Stimulated activated CD8-positive, alpha-beta memory T cell treated with anti-CD3 and anti-CD28 coated beads, Interleukin-4, amount 100 ng/mL, for 1 hour (primary cell): ENCODE results near the gene MCTP2.

ENCODE experiments used
- DNase-seq, 2 donors: peaks; one replicate each; pipeline ENCODE4 v3.0.0-alpha.2; 2020; ENCODE audit warnings: low read depth in 2 of 2, low spot score in 1 of 2

Gene MCTP2

DNA sequence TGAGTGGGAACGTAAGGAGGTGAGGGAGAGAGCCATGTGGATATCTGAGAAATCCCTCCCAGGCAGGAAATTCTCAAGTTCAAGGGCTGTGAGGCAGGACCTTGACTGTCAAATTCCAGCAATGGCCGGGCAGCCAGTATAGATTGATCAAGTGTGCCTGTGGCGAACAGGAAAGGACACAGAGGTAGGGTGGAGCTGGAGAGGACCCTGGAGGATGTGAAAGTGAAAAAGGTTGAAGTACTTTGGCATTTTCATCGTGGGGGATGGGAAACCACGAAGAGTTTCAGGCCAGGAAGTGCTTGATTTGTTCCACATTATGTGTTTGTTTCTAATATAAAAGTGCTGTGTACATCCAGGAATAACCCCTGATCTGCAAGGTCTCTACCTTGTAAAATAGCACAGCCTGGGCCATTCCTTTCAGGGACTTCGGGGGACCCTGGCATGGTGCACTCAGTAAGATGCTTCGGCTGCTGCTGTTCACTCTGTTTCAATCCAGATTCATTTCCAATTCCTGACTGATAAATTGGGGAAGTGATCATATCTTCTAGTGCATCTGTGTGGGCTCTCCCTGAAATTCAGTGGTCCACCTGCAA lies 156.6 kb downstream of the MCTP2 start:
- no peak for DNase-seq

DNA sequence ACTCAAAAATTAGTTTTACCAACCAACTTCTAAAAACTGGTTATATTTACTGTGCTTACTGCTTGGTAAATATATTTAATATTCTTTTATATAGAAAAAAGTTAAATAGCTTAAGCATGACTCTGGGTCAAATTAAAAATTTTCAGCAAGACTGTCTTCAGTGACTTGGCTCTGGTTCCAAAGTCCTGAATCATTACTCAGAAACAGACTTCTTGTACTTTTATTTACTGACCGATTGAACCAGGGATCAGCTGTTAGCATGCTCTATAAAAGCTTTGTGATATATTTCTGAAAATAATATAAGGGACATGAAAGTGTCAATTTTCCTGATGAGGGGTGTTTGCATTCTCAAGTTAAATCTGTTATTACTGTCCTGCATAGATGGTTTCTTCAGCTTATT lies 164.3 kb downstream of the MCTP2 start:
- DNase-seq, result no peak

DNA sequence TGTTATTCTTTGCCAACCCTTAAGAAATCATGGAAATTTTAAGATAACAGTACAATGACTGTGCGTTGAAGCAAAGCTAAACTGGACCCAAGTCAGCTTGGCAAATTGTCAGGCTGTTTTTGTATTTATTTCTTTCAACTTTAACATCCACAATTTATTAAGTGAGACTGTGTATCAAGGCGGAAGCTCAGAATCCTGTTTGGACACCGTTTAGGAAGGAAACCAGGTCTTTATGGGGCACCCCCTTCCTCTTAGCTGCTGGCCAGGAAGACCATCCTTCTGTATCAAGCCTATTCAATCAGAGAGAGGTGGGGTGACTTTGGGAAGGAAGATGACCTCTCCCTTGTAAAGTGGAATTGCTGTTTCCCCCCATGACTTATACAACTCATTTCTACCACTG lies 166.0 kb downstream of the MCTP2 start:
- DNase-seq, result no peak

DNA sequence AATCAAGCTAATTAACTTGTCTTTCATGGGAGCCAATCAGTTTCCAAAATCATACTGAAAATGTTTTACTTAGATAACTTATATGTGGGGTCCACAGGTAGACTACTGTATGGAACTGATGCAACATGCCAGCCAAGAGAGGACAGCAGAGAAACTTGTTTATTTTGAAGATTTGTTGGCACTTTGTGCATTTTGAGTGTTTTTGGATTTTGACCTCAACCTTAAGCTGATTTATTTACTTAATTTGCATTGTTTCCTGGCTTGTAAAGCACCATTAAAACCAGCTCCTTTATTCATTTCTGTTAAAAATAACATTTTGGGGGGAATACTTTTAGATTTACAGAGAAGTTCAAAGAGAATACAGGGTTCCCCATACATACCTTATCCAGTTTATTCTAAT lies 166.6 kb downstream of the MCTP2 start:
- no peak for DNase-seq

DNA sequence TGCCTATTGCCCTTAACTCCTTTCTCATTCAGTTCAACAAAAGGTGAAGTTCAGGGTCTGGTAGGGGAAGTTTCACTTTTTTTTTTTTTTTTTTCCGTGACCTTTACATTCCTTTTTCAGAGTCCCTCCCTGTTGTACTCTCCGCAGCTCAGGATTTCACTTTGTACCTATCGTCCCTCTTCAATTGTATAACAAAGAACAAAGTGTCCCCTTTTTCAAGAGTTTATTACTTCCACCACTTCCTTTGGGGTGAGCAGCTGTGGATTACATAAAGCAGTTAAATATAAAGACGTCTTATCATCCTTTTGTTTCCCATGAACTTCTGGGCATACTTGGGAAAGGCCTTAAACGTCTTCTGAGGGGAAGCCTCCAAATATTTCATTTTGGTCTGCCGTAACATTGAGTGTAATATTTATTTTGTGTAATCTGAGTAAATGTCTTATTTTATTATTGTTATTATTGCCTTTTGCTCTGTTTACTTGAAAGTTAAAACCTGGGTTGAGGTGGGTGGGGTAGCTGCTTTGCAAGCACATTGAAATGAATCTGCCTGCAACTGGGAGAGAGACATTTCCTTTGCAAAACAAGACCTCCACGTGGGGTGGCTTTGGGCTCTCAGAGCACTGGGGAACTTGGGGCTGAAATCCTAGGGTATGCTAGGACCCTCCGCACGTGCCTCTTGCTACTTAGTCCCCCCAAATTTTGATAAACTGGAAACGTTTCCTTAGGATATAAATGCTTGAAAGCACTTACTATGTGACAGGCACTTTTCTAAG lies 169.4 kb downstream of the MCTP2 start:
- no peak for DNase-seq

DNA sequence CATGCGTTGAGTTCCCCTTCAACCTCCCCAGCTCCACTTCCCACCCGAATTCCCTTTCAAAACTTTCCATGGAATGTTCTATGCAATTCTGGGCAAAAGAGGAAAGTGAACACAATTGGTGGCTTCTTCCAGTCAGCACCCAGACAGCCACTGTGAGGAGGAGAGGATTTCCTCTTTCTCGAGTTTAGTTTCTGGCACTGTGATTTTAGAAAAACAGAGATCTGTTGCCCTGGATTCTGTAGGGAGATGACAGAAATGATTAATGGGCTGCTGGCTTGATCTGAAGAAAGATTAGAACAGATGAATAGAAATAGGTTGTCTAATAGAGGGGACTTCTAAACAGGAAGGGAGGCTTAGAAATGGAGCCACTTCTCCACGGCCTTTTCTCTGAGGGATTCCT lies 172.0 kb downstream of the MCTP2 start:
- DNase-seq, result no peak

DNA sequence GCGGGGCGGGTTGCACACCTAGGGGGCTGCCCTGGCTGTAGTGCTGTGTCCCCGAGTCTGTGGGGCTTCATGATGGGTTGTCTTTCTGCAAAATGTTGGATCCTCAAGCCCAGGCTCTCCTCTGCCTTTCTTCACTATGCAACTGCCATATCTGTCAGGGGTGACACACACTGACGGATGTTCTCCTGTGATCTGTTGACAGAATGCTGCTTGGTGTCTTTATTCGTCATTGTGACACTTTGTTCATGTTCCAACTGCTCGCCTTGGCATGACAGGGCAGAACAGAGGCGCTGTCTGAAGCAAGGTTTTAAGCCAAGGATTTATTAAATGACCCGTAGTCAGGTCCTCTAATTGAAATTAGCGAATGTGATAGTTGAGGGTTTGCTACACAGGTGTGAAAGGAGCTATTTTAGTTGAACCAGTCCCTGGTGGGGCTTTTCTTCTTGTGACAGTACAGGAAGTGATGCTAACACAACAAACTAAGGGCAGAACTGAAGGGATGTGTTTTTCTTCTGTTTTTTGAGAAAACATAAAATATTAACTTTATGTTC lies 173.4 kb downstream of the MCTP2 start:
- no peak for DNase-seq

DNA sequence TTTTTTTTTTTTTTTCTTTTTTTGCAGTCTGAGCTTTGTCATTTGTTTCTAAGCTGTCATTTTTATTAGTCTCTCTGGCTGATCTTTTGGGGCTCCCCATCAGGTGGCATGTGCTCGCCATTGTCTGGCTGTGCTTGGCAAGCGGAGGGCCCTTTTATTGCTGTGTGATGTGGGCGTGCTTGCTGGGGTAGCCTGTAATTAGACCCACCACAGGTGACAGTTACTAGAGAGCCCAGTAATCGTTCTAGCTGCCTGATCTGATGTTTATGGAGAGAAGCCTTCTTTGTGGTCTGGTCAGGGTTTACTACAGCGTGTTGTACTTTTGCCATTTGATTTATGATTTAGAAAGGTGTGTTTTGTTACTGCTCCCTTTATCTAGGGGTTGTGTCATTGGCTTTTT lies 179.9 kb downstream of the MCTP2 start:
- DNase-seq, result no peak

DNA sequence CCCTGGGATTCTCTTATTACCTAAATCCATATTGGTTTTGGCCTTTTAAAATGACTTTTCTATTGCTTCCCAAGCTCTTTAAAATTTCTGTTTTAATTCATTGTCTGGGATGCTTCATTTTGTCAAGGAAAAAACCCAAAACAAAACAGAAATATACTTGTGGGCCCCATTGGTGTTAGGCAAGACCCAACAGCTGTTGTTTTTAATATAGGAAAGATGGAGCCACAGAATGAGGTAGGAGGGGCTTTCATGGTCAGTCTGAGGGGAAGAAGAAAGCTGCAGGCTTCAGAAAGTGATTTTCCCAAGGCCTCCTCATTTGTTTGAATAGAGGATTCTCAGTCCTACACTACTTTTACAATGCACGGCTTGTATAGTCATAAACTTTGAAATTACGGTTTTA lies 180.5 kb downstream of the MCTP2 start:
- DNase-seq, result no peak

DNA sequence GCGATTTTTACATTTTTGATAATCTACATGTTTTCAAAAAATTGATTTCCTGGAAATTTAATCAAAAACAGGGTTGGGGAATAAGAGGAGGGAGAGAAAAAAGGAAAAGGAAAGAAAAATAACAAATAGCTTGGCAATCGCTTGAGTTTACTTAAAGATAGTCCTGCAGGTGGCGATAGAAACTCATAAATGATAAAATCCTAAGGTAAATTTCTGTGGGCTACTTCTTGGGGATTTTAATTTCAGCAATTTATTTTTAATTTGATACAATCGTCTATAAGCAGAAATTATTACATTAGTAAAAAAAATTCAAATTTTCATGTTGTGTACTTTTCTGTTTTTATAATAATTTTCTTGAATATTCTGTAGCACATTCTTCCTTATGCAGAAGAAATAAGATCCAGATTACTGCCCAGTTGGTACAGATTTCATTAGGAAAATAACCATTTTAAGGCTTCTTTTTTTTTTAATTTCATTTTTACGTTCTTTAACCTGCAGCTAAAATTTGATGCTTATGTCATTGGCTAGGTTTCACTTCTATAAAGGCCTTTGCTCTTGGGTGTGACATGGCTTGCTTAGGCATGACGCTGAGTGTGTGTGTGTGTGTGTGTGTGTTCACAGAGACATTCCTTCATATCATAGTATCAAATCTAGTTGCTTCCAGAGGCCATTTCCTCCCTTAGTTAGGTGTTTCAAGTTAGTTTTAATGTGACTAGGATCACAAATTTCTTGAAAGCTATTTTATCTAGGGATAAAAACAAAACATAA lies 181.8 kb downstream of the MCTP2 start:
- no peak for DNase-seq

DNA sequence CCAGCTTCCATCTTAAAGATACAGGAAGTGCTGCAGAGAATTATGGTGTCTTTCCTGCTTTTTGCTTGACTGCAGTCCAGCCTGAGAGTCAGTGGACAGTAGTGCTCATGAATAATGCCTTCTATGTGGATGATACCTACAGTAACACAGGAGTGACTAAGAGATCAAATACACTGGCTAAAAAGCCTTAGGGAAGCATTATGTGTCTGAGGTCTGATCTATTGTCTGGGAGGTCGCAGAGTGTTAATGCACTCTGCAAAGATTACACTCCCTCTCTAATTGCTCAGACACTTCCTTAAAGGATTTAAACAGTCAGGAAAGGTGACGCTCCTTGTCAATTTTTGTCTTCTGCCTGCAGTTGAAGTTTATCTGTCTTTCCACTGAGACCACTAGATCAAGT lies 183.6 kb downstream of the MCTP2 start:
- DNase-seq, result no peak

DNA sequence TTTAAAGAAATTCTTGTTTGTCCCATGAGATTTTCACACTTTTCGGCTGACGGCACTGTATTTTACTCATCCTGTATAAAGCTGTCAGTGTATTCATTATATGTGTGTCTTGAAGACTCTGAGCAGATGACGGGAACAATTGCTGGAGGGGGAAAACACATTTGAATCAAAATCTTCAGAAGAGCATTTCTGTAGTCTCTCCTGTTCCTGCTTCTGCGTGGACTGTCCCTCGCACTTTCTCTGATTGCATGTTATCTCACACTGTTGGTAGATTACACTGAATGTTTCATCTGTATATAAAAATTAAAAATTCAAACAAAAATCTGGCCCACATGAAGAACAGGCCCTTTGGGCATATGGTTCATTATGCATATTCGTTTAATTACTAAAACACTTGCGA lies 184.9 kb downstream of the MCTP2 start:
- DNase-seq, result no peak

DNA sequence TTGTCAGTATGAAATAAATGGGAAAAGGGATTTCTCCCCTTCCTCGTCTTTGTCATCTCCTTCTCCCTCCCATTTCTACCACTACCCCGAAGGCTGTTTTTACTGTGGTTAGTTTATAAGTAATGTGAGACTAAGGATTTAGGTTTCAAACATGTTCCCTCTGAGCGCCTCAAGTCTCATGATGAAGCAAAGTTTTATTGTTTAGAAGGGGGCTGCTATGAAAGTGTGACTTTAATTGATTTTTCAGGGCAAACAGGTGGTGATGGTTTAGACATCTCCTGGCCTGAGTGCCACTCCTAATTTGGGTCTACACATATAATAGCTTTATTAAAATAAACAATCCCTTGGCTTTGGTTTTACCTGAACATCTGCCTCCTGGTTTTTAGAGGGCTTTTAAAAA lies 185.5 kb downstream of the MCTP2 start:
- no peak for DNase-seq

DNA sequence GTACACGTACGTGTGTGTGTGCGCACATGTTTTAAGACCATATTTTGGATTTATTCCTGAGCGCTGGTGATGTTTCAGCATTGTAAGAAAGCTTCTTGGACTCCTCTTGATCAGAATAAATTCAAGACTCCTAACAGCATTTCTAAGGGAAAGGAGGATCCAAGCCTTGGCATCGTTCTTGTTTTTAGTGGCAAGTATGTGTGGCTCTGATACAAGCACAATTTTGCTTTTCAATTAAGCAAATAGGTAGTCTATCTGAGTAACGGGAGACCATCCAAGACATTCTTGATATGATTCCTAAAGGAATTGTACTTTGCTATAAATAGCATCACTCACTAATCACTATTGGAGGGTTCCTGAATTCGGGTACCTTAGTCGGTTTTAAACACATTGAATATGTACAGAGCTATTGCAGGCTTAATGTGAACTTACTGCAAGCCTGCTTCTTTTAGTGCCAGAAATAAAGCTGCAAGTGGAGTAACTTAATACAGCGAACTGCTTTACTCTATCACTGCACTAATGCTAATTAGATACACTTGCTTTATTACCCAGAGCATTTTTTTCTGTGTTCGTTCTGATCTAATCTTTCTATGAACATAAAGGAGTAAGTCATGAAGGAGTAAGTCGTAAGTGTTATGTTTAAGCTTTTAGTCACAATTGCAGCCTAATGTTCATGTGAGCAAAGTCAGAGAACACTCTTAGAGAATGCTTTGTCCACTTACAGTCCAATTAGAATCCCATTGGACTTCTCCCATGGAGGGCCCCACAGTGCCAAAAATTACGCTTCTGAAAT lies 186.3 kb downstream of the MCTP2 start:
- no peak for DNase-seq

DNA sequence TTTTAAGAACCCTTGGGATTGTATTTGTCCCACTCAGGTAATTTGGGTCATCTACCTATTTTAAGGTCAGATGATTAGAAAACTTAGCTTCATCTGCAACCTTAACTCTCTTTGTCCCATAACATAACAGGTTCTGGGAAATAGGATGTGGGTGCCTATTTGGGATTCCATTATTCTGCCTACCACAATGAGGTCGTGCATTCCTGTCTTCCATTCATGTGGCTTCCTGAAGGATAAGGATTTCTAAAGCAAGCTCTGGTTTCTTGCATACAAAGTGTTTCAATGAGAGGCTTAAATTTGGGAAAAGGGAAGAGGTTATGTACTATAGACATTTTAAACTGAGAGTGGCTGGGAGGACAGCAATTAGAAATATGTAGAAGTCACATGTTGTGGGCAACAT lies 190.3 kb downstream of the MCTP2 start:
- no peak for DNase-seq

DNA sequence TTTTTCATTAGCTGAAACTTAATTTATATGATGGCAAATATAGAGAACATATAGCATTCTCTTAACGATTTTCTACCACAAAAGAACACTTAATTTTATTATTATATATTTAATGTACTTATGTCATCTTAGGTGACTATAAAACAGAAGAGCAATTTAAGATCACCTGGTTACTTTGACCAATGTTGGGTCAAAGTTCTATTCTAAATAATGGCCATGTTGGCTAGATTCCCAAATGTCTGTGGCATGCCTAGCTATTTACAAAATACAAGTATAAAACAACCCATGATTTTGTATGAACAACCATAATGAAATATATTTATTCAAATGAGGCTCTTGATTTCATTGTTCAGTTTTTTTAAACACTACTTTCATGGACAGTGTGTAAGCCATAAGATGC lies 200.9 kb downstream of the MCTP2 start:
- DNase-seq, result no peak

DNA sequence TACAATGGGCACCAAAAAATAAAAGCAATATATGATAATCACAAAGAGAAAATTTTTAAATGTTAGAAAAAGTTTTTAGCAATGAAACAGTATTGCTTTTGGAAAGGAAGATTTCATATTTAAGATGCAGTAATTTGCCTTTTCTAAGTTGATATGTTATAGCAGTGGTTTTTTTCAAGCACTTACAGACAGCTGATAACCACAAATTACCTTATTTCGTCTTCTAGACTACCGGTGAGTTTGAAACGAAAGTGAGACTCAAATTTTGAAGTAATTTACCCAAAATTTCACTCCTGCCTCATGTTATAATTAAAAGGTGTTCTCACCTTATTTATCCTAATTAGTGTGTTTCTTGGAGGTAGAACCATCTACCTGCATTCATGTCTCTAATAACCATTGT lies 207.8 kb downstream of the MCTP2 start:
- DNase-seq, result no peak

DNA sequence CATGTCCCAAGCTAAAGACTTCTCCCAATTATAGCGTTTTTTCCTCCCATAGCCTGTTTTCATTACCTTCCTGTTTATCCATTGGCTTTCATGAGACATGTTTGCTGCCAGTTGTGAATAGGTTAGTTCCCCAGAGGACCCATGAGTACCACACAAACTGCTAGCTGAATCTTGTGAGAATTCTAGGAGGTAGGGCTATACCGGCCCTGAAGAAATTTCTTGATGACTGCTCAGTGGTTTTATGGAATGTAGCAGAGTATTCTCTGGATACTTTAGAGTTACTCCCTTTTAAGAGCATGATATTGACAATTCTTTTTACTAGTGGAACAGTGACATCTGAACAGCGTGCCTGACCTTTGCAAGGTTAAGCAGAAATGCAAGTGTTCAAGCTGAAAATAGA lies 210.4 kb downstream of the MCTP2 start:
- DNase-seq, result no peak

DNA sequence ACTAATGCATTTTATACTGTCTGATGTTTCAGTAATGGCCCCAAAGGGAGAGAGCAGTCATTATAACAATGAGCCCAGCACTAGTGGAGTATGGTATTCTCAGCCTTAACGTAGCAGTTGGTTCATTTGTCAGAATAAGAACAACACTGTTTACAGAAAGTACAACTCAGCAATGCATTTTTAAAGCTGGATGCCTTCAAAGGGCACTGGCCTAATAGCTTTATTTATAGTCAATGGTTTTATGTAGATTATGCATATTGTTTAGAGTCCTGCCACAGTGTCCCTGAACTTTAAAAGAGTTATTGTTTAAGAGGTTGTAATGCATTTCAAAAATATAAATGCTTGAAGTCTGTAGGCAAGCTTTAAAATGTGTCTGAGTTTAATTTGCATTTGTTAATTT lies 211.1 kb downstream of the MCTP2 start:
- no peak for DNase-seq

DNA sequence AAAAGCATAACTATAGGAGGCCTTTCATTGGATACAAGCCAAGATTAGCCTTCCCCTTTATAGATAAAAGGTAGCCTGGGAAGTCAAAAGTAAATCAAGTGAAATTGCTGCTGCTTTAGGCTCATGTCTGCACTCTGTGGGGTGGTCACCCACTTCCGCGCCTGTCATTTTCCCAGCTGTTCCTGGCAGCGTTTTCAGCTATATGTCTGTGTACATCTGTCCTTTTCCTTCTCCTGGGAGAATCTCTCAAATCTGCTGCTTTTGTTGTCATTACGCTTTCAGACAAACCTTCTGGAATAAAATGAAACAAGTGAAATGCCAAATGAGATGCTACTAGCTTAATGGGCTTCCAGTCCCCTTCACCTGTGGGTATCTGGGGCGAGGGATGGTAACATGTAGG lies 211.8 kb downstream of the MCTP2 start:
- DNase-seq, result no peak

DNA sequence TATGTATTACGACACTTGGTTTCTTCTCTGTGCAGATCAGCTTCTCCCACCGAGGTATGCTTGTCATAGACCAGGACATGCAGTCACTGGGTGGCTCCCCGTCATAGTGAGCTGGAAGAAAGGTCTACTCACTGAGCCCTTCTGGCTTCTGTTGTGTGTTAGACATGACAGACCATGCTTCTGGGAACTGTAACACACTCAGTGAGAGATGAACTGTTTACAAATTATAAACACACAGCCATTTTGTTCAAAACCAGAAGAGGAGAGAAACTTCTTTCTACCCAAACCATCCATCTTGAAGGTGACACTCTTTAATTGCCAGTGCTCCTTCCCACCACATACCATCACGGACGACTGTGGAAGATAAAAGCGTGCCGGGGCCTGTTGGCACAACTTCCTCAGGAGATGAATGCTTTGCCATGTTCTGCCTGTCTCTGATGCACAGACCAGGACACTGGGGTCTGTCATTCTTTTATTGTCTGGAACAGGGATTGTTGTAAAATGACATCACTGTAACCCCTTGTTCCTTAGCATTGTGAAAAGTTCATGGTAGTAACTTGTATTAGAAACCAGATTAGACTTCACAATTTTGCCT lies 214.3 kb downstream of the MCTP2 start:
- no peak for DNase-seq
